Smooth muscle cell (in vitro differentiated cells): ENCODE measurements around the gene IL17D. TPM values are rescaled to one million over a fixed set of nuclear protein-coding genes. Genes with fewer than 3 reads are reported as not detected.

ENCODE experiments used
- DNase-seq: peaks from one replicate; lab custom pipeline; 2025; ENCODE audit not compliant: unreplicated experiment; lab: John Stamatoyannopoulos, UW
- H2AFZ ChIP-seq: fragments of 200-600 bp; sonication (generic); 2 replicates; pipeline ENCODE4 v1.6.0; 2016; ENCODE audit warnings: antibody characterized with exemption, low read depth, mild to moderate bottlenecking
- H3F3A ChIP-seq: fragments of 200-600 bp; sonication (generic); 2 replicates; pipeline ENCODE4 v1.6.0; 2017; ENCODE audit warnings: antibody characterized with exemption, low read depth
- H3K27ac ChIP-seq: fragments of 200-600 bp; sonication (generic); 2 replicates; pipeline ENCODE4 v1.5.1; 2016; ENCODE audit warnings: low read depth, mild to moderate bottlenecking
- H3K27me3 ChIP-seq: fragments of 200-600 bp; sonication (generic); 2 replicates; pipeline ENCODE4 v1.6.1; 2016; ENCODE audit warnings: low read depth, mild to moderate bottlenecking
- H3K36me3 ChIP-seq: fragments of 200-600 bp; sonication (generic); 2 replicates; pipeline ENCODE4 v1.5.1; 2016; ENCODE audit warnings: low read depth
- H3K4me1 ChIP-seq: fragments of 200-600 bp; sonication (generic); 2 replicates; pipeline ENCODE4 v1.5.1; 2016; ENCODE audit warnings: low read depth
- H3K4me2 ChIP-seq: fragments of 200-600 bp; sonication (generic); 2 replicates; pipeline ENCODE4 v1.6.0; 2016; ENCODE audit warnings: mild to moderate bottlenecking
- H3K4me3 ChIP-seq: fragments of 200-600 bp; sonication (generic); 2 replicates; pipeline ENCODE4 v1.5.1; 2016; ENCODE audit warnings: mild to moderate bottlenecking
- H3K79me2 ChIP-seq: fragments of 200-600 bp; sonication (generic); 2 replicates; pipeline ENCODE4 v1.6.0; 2016; ENCODE audit warnings: low read depth, mild to moderate bottlenecking
- H3K9ac ChIP-seq: fragments of 200-600 bp; sonication (generic); 2 replicates; pipeline ENCODE4 v1.6.0; 2016; ENCODE audit warnings: low read depth
- H3K9me3 ChIP-seq: fragments of 200-600 bp; sonication (generic); replicated peaks from 2 replicates; pipeline ENCODE4 v1.5.1; 2016; ENCODE audit warnings: low read depth
- H4K20me1 ChIP-seq: fragments of 200-600 bp; sonication (generic); 2 replicates; pipeline ENCODE4 v1.6.0; 2016; ENCODE audit warnings: low read depth
- WGBS: methylation state at CpG from one replicate; pipeline ENCODE4 v1.1.7; 2016; ENCODE audit warnings: low lambda C conversion rate; 5-methylcytosine and 5-hydroxymethylcytosine counted together
- polyA plus RNA-seq: library from polyadenylated mRNA; unstranded; fragments of >200 nt; fragmentation: Nextera tagmentation; extraction: Ambion mirVana; gene quantifications from 2 replicates; pipeline ENCODE4 v1.2.1, GENCODE V29; 2016
- total RNA-seq: library from RNA; depleted of rRNA; stranded (reverse); fragments of >200 nt; gene quantifications from 2 replicates; pipeline ENCODE4 v1.2.3, GENCODE V29; 2014
- TF ChIP-seq, protein P1 (sequence below): fragments of 200-600 bp; sonication (generic); IDR thresholded peaks from 2 replicates; pipeline ENCODE4 v1.5.1; 2017; ENCODE audit warnings: borderline replicate concordance, mild to moderate bottlenecking, antibody characterized with exemption; ENCODE audit not compliant: insufficient read depth, poor library complexity, severe bottlenecking

IL17D gene
- total and polyA plus RNA-seq, 2 experiments from 2014 or later = 4.1 to 7.0 TPM

DNA sequence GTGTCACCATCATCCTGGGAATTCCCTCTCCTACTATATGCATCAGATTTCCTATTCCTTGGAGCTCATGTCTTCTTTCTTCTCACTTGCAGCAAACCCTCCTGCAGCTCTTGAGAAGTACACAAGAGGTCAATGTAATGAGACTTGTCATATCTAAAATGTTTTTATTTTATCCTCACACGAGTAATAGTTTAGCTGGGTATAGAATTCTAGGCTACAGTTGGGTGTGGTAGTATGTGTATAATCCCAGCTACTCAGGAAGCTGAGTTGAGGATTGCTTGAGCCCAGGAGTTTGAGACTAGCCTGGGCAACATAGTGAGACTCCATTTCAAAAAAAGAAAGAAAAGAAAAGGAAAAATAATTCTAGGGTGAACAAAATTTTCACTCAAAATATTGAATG lies 45.9 kb downstream of the IL17D start:
- H3K4me1 ChIP-seq = no peaks in the 10 kb centered on the region
- no peak for DNase-seq
- H3K9ac ChIP-seq = no peak overlapping the region
- H3K36me3 ChIP-seq = peaks cover 11% of the 10 kb centered on the region
- H3K9me3 ChIP-seq = peaks cover 15% of the 10 kb centered on the region
- no peak overlapping the region for H3K27ac ChIP-seq
- H3K27me3 ChIP-seq = no peaks in the 10 kb centered on the region
- H3K79me2 ChIP-seq = no peaks in the 10 kb centered on the region
- TF ChIP-seq, protein P1, sequence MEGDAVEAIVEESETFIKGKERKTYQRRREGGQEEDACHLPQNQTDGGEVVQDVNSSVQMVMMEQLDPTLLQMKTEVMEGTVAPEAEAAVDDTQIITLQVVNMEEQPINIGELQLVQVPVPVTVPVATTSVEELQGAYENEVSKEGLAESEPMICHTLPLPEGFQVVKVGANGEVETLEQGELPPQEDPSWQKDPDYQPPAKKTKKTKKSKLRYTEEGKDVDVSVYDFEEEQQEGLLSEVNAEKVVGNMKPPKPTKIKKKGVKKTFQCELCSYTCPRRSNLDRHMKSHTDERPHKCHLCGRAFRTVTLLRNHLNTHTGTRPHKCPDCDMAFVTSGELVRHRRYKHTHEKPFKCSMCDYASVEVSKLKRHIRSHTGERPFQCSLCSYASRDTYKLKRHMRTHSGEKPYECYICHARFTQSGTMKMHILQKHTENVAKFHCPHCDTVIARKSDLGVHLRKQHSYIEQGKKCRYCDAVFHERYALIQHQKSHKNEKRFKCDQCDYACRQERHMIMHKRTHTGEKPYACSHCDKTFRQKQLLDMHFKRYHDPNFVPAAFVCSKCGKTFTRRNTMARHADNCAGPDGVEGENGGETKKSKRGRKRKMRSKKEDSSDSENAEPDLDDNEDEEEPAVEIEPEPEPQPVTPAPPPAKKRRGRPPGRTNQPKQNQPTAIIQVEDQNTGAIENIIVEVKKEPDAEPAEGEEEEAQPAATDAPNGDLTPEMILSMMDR = no peak
- 91% methylated on average over 1 of the region's 1 CpG for WGBS
- no peak overlapping the region for H2AFZ ChIP-seq
- no peaks in the 10 kb centered on the region for H3F3A ChIP-seq
- no peak overlapping the region for H3K4me3 ChIP-seq
- H4K20me1 ChIP-seq = no peaks in the 10 kb centered on the region
- H3K4me2 ChIP-seq = no peak overlapping the region

DNA sequence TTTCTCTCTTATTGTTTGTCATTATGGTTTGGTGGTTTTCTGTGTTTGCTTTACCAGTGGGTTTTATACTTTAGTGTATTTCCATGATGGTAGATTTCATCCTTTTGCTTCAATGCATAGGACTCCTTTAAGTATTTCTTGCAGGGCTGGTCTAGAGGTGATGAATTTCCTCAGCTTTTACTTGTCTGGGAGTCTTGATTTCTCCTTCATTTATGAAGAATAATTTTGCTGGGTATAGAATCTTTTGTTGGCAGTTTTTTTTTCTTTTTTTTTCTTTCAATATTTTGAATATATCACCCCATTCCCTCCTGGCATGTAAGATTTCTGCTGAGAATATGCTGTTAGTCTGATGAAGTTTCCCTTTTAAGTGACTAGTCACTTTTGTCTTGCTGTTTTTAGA lies 50.5 kb downstream of the IL17D start:
- Histone ChIP-seq H3K79me2 (no peaks in the 10 kb centered on the region), H3K27me3 (no peaks in the 10 kb centered on the region), H2AFZ (no peak overlapping the region), H3F3A (no peaks in the 10 kb centered on the region), H3K9me3 (peaks cover 15% of the 10 kb centered on the region), H4K20me1 (no peaks in the 10 kb centered on the region), H3K4me3 (no peak overlapping the region), H3K4me2 (no peak overlapping the region), H3K27ac (no peak overlapping the region), H3K36me3 (peaks cover 11% of the 10 kb centered on the region), H3K9ac (no peak overlapping the region), H3K4me1 (no peaks in the 10 kb centered on the region)
- TF ChIP-seq, protein P1 = no peak
- no peak for DNase-seq

DNA sequence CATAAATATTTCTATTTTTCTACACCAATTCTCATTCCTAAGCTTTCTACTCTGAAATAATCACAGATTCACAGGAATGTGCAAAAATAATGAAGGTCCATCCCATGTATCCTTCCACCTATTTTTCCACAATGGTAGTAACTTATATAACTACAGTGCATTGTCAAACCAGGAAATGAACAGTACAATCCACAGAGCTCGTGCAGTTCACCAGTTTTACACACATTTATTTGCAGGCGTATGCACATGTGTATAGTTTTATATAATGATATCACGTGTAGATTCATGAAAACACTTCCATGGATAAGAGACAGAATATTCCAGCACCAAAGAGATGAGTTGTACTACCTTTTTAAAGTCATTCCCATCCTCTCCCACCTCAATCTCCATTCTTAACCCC lies 57.4 kb downstream of the IL17D start:
- Histone ChIP-seq H3F3A (no peaks in the 10 kb centered on the region), H3K4me2 (no peak overlapping the region), H3K27ac (no peak overlapping the region), H4K20me1 (no peaks in the 10 kb centered on the region), H3K9me3 (no peaks in the 10 kb centered on the region), H3K27me3 (no peaks in the 10 kb centered on the region), H3K9ac (no peak overlapping the region), H2AFZ (no peak overlapping the region), H3K79me2 (no peaks in the 10 kb centered on the region), H3K36me3 (peaks cover 2% of the 10 kb centered on the region), H3K4me1 (no peaks in the 10 kb centered on the region), H3K4me3 (no peak overlapping the region)
- WGBS = 80% methylated on average over 3 of the region's 3 CpGs
- no peak for DNase-seq
- TF ChIP-seq, protein P1 = no peak

DNA sequence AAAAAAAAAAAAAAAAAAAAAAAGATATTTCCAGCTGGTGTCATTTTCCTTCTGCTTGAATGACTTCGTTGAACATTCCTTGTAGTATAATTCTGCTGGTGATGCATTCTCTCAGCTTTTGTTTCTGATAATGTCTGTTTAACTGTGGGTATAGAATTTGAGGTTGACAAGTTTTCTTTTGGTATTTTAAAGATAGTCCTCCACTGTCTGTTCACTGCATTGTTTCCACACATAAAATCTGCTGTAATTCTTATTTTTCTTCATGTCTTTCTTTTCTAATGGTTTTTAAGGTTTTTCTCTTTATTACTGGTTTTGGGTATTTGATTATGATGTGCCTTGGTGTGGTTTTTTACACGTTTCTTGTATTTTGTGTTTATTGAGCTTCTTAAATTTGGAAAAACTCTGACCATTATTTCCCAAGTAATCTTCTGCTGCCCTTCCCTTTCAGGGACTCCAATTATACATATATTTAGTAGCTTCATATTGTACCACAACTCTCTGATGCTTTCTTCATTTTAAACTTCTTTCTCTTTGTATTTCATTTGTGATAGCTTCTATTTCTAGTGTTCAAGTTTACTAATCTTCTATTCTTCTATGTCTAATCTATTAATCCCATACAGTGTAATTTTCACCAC lies 63.9 kb downstream of the IL17D start:
- no peaks in the 10 kb centered on the region for H3F3A ChIP-seq
- no peak for DNase-seq
- H3K9me3 ChIP-seq = no peaks in the 10 kb centered on the region
- no peak overlapping the region for H2AFZ ChIP-seq
- no peak overlapping the region for H3K4me3 ChIP-seq
- H3K79me2 ChIP-seq = peaks cover 4% of the 10 kb centered on the region
- H3K4me2 ChIP-seq = no peak overlapping the region
- no peak overlapping the region for H3K9ac ChIP-seq
- 98% methylated on average over 2 of the region's 2 CpGs for WGBS
- TF ChIP-seq, protein P1 = no peak
- peaks cover 5% of the 10 kb centered on the region for H3K36me3 ChIP-seq
- no peak overlapping the region for H3K27ac ChIP-seq
- no peaks in the 10 kb centered on the region for H3K27me3 ChIP-seq
- H3K4me1 ChIP-seq = no peaks in the 10 kb centered on the region
- no peaks in the 10 kb centered on the region for H4K20me1 ChIP-seq
